ENCODE measurements around the gene MMD.

DNA sequence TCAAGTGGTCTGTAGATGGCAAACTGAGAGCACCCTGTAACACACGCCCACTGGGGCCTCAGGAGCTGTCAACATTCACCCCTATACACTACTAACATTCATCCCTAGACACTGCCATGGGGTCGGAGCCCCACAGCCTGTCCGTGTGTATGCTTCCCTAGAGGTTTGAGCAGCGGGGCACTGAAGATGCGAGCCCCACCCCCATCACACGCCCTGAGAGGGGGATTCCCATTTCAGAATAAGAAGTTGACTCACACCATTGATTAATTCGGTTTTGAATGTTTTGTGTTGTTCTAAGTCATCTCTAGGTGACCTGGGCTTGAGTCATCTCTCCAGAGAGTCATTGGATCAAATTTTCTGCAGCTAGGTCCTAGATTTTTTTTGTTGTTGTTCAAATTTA, 37.3 kb upstream of the MMD start:
- TF ChIP-seq EZH2 (IDR thresholded peaks at IDR 0.05; ENCODE audit: insufficient read depth, poor library complexity, severe bottlenecking) (no peak), EZH2phosphoT487 (IDR thresholded peaks at IDR 0.05; ENCODE audit: insufficient read depth, low read depth) (no peak)

Measured in GM23248 (cell line).